GM12801 (cell line): ENCODE results near the gene ABT1.

Source experiments
- TF ChIP-seq, protein P1 (sequence below): IDR thresholded peaks from one replicate; pipeline ENCODE4 v1.5.1; 2011; ENCODE audit warnings: control low read depth; ENCODE audit not compliant: insufficient read length; ENCODE audit errors: extremely low read depth

Gene ABT1

DNA sequence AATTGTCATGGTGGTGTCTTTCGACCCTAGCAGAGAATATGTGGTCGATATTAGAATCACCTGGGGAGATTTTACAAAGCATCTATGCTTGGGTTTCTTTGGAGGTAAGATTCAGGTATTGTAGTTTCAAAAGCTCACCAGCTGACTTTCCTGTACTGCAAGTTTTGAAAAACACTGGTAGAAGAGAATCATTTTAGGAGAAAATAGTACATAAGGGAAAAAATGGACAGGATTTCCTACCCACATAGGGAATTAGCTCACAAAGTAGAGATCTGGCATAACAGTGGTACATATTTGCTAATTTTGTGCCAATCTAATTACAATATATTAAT lies 27.4 kb upstream of the ABT1 start:
- TF ChIP-seq, protein P1, sequence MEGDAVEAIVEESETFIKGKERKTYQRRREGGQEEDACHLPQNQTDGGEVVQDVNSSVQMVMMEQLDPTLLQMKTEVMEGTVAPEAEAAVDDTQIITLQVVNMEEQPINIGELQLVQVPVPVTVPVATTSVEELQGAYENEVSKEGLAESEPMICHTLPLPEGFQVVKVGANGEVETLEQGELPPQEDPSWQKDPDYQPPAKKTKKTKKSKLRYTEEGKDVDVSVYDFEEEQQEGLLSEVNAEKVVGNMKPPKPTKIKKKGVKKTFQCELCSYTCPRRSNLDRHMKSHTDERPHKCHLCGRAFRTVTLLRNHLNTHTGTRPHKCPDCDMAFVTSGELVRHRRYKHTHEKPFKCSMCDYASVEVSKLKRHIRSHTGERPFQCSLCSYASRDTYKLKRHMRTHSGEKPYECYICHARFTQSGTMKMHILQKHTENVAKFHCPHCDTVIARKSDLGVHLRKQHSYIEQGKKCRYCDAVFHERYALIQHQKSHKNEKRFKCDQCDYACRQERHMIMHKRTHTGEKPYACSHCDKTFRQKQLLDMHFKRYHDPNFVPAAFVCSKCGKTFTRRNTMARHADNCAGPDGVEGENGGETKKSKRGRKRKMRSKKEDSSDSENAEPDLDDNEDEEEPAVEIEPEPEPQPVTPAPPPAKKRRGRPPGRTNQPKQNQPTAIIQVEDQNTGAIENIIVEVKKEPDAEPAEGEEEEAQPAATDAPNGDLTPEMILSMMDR: no peak

DNA sequence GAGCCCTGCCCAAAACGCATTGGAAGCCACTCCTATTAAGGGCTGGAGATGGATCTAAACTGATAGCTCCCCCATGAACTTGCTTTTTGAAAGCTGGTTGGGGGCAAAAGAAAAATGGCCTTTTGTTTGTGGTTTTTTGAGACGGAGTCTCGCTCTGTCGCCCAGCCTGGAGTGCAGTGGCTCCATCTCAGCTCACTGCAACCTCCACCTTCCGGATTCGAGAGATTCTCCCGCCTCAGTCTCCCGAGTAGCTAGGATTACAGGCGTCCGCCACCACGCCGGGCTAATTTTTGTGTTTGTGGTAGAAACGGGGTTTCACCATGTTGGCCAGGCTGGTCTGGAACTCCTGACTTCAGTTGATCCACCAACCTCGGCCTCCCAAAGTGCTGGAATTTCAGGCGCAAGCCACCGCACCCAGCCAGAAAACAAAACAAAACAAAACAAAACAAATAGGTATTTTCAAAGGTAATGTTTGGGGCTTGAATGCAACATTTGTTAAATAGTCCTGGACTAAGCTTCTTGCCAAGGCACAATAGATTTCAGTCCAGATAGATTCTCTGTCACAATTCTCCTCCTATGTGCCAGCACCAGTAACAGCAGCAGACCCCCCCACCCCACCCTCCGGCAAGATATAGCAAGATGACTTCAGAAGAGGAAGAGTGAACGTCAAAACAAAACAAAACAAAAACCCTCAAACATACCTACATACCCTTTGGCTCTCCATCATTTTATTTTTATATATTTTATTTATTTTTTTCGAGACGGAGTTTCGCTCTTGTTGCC lies 26.5 kb upstream of the ABT1 start:
- TF ChIP-seq, protein P1: no peak

DNA sequence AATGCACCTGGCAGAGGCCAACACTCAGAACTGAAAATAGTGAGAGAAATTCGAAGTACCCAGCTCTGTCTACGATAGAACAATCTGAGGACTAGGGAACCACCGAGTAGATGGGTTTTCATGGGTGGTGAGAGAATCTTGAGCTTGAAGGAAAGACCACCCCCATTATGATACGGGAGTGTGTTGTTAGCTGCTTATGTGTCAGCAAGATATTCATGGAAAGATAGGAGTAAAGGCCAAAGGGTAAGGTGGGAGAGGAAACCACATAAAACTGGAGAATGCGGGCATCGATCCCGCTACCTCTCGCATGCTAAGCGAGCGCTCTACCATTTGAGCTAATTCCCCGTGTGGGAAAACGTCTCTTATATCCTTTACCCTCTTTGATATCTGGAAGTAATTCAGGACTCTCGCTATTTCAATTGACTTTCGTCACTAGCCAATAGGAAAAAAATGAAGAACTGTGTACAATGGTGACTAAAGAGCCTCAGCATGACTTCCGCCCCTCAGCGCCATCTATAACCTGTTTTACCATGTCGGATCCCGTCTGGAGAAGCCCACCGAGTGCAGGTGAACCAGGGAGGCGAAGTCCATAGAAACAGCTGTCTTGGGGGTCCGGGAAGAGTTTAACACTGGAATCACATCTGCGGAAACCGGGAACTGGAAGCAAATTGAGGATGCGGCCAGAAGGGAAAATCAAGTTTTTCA lies 25.0 kb upstream of the ABT1 start:
- TF ChIP-seq, protein P1: no peak

DNA sequence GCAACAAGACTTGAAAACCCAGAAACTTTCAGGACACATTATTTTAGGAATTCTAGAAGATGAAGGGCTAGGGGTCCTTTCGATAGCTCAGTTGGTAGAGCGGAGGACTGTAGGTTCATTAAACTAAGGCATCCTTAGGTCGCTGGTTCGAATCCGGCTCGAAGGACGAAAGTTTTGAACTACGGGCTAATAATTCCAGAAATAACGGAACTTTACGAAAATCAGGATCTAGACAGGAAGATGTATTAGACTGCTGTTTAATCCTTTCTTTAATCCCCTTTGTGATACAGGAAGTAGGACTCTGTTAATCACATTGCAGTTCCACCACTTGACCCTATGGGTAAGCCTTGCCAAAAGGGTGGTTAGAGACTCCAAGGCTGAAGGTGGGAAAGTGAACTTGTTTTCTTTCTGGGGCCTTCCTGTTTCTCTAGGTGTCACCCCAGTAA lies 21.2 kb upstream of the ABT1 start:
- TF ChIP-seq, protein P1: no peak

DNA sequence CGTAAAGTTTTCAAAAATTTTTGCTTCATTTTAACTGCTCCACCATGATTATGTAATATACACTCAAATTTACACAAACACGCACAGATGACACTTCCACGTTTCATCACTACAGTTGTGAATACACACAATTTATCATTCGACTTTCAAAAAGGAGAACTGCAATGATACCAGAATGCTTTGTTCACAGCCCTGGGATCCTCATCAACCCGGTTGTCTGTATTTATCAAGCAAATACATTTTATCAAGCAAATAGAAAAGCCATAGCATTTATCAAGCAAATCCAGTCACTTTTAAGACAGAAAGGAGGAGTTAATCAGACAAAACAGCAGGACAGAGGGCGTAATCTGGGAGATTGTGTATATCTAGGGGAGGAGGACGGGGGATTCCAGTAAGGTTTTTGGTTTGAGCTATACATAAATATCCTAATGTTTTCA lies 20.3 kb upstream of the ABT1 start:
- TF ChIP-seq, protein P1: no peak

DNA sequence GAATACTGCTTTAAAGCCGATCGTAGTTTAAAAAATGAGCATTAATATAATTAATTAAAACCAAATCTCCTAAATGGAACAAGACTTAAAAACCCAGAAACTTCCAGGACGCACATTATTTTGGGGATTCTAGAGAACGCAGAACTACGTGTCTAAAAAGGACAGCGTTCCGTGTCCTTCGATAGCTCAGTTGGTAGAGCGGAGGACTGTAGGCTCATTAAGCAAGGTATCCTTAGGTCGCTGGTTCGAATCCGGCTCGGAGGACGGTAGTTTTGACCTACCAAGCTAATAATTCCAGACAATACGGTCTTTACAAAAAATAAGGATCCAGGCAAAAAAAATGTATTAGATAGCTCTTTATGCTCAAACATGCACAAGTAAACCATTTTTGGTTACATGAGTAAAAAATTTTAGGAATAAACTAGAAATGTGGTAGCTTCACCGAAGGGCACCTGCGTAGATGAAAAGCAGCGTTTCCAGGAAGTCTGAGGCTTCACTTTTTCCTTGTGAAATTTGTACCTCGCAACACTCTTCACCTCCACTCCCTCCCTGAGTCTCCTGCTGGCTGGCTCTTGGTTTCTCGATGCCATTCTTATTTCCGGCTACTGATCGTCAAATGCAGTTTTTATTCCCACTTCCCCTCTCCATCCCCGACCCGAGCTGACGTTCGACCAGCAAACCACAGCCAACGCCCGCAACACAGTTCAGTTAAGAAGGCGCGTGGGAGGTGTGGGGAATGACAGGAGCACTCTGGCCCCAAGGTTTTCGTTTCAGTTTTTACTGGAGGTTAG lies 19.6 kb upstream of the ABT1 start:
- TF ChIP-seq, protein P1: no peak

DNA sequence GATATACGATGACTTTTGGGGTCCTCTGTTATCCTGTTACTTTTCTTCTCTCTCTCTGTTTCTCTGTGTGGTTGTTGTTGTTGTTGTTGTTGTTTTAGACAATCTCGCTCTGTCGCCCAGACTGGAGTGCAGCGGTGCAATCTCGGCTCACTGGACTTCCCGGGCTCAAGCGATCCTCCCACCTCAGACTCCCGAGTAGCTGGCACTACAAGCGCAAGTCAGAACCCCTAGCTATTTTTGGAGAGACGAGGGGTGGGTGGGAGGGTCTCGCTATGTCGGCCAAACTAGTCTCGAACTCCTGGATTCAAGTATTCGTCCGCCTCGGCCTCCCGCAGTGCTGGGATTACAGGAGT lies 19.1 kb upstream of the ABT1 start:
- TF ChIP-seq, protein P1: no peak
